ENCODE measurements around the gene TBC1D2.
"Not testable (repeated sequence)": the region's sequence is repeated elsewhere in the genome, so short reads cannot be mapped to it uniquely, and the experiment has no call there.

Gene TBC1D2

DNA sequence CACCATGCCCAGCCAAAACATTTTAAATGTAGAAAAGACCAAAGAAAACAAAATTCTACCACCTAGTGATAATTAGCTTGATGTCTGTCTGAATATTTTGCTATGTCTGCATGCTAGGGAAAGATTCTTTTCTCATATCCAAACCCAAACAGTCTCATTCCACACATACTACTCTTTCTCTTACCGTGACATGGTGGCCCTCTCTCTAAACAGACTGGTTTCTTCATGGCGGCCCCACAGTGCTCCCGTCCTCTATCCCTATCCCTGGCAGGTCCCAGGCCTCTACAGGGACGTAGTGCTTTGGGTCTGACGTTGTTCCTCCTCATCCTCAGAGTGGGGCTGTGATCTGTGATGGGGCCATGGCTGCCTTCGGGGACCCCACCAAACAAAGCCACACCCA is 71.1 kb downstream of the TBC1D2 start:
- Histone ChIP-seq H3K9ac (ENCODE audit: low read depth, low read length) (no peak overlapping the region), H3K27ac (ENCODE audit: low read length) (no peak overlapping the region), H3K36me3 (ENCODE audit: insufficient read depth, low read depth, low read length) (no peaks in the 10 kb centered on the region), H3K27me3 (ENCODE audit: insufficient read depth, low read length) (no peaks in the 10 kb centered on the region), H3K4me3 (ENCODE audit: low read length) (no peak overlapping the region), H3K4me1 (ENCODE audit: insufficient read depth, low read length) (no peaks in the 10 kb centered on the region), H3K9me3 (ENCODE audit: insufficient read depth, low read depth, low read length) (no peaks in the 10 kb centered on the region)

DNA sequence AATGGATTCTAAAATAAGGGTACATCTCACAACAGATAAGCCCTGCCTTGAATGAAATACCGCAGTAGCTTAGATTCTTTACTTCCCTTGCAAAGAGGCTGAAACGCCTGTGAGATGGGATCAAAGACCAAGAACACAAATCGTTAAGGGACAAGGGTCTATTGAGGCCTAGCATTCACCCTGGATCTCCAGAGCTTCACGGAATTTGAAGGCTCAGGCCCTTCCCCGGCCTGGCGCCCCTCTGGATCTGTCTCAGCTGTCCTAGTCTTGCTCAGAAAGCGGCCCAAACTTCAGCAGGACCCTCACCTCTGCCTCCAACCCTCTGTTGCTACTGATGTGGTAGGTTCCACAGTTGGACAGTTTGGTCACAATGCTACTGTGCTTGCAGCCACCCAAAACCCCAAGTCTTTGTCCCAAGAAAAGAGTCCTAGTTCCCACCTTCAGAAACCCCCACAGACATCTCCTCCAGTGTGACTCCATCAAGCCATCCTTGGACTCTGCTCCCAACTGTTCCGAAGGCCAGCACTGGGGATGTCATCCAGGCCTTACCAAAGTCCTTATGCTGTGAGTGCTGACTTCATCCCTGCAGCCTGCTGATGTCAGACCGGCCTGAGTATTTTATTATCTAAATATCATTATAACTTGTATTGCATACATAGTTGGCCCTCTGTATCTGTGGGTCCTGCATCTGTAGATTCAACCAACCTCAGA is 72.4 kb downstream of the TBC1D2 start:
- Histone ChIP-seq H3K36me3 (ENCODE audit: insufficient read depth, low read depth, low read length) (no peaks in the 10 kb centered on the region), H3K4me3 (ENCODE audit: low read length) (no peak overlapping the region), H3K9ac (ENCODE audit: low read depth, low read length) (no peak overlapping the region), H3K9me3 (ENCODE audit: insufficient read depth, low read depth, low read length) (no peaks in the 10 kb centered on the region), H3K4me1 (ENCODE audit: insufficient read depth, low read length) (no peaks in the 10 kb centered on the region), H3K27me3 (ENCODE audit: insufficient read depth, low read length) (no peaks in the 10 kb centered on the region), H3K27ac (ENCODE audit: low read length) (no peak overlapping the region)

GRCh38 chr9:98182069-98182820 is 73.2 kb downstream of the TBC1D2 start:
- no peaks in the 10 kb centered on the region for H3K36me3 ChIP-seq (ENCODE audit: insufficient read depth, low read depth, low read length)
- H3K9ac ChIP-seq (ENCODE audit: low read depth, low read length): no peak overlapping the region
- H3K27ac ChIP-seq (ENCODE audit: low read length): no peak overlapping the region
- no peaks in the 10 kb centered on the region for H3K9me3 ChIP-seq (ENCODE audit: insufficient read depth, low read depth, low read length)
- H3K4me3 ChIP-seq (ENCODE audit: low read length): no peak overlapping the region
- H3K27me3 ChIP-seq (ENCODE audit: insufficient read depth, low read length): no peaks in the 10 kb centered on the region
- no peaks in the 10 kb centered on the region for H3K4me1 ChIP-seq (ENCODE audit: insufficient read depth, low read length)

DNA sequence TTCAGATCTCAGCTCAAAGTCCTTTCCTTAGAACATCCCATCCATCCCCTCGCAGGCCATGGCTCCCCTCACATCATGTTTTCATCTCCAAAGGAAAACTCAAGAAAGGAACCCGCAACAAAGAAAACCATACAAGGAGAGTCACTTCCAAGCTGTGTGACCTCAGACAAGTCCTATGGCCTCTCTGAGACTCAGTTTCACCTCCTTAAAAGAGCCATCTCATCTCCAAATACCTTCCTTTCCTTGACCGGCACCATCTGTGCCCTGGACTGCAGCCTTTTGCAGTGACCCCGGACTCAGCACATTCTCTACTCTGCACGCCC is 73.7 kb downstream of the TBC1D2 start:
- H3K36me3 ChIP-seq (ENCODE audit: insufficient read depth, low read depth, low read length): no peaks in the 10 kb centered on the region
- H3K27ac ChIP-seq (ENCODE audit: low read length): no peak overlapping the region
- H3K27me3 ChIP-seq (ENCODE audit: insufficient read depth, low read length): no peaks in the 10 kb centered on the region
- H3K9me3 ChIP-seq (ENCODE audit: insufficient read depth, low read depth, low read length): no peaks in the 10 kb centered on the region
- no peak overlapping the region for H3K9ac ChIP-seq (ENCODE audit: low read depth, low read length)
- H3K4me1 ChIP-seq (ENCODE audit: insufficient read depth, low read length): no peaks in the 10 kb centered on the region
- H3K4me3 ChIP-seq (ENCODE audit: low read length): no peak overlapping the region

DNA sequence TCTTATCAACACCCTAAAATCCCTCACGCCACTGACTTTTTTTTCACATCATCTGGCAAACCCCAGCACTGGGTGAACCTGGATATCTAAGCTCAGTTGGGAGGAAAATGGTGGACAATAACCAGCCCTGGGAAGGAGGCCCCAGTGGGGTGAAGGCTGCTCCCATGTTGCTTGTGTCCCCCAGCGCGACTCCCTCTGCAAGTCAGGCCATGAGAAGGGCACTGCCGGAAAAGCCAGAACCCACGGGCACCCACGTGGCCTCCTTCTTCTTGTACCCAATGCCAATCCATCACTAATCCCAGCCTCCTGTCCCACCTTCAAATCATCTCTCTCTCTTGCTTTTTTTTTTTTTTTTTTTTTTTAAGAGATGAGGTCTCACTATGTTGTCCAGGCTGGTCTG is 74.5 kb downstream of the TBC1D2 start:
- Histone ChIP-seq H3K27ac (ENCODE audit: low read length) (no peak overlapping the region), H3K27me3 (ENCODE audit: insufficient read depth, low read length) (no peaks in the 10 kb centered on the region), H3K9ac (ENCODE audit: low read depth, low read length) (no peak overlapping the region), H3K4me3 (ENCODE audit: low read length) (no peak overlapping the region), H3K4me1 (ENCODE audit: insufficient read depth, low read length) (no peaks in the 10 kb centered on the region), H3K36me3 (ENCODE audit: insufficient read depth, low read depth, low read length) (no peaks in the 10 kb centered on the region), H3K9me3 (ENCODE audit: insufficient read depth, low read depth, low read length) (no peaks in the 10 kb centered on the region)

DNA sequence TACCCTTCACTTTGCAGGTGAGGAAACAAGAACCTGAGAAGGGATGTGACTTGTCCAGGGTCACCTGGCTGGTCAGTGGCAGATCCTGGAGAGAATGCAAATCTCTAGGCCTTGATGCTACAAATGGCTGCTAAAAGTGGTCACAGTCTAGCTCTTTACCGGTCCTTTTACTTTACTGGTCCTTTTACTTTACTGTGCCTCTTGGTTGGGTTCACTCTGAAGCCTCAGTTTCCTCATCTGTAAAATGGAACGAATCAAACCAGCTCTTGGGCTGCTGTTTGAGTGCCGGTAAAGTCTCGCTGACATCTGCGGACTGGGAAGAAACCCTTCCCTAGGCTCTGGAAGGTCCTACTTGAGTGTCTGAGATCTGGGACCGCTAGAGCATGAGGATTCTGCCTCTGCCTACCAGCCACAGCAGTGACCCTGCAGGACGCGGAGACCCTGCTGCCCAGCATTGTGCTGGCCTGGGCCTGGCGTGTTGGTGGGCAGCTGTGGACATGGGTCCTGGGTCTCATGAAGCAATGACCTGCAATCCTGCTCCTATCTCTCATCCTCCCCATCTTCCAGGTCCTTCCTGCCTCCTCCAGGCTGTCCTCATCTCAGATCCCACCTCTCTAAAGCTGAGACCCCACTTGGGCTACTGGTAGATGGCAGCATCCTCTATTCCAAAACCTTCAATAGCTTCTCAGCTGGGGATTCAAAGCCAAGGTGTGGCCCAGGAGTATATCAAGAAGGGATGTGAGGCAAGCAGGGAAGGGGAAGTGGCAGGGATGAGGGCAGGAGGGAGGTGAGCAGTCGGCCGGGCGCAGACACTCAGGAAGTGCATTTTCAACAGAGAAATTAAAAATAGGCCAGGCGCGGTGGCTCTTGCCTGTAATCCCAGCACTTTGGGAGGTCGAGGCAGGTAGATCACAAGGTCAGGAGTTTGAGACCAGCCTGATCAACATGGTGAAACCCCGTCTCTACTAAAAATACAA is 76.3 kb downstream of the TBC1D2 start:
- H3K27ac ChIP-seq (ENCODE audit: low read length): no peak overlapping the region
- H3K9ac ChIP-seq (ENCODE audit: low read depth, low read length): no peak overlapping the region
- H3K4me3 ChIP-seq (ENCODE audit: low read length): no peak overlapping the region
- no peaks in the 10 kb centered on the region for H3K27me3 ChIP-seq (ENCODE audit: insufficient read depth, low read length)
- H3K4me1 ChIP-seq (ENCODE audit: insufficient read depth, low read length): peaks cover 6% of the 10 kb centered on the region; the same call in 1 of the 2 replicates
- no peaks in the 10 kb centered on the region for H3K9me3 ChIP-seq (ENCODE audit: insufficient read depth, low read depth, low read length)
- H3K36me3 ChIP-seq (ENCODE audit: insufficient read depth, low read depth, low read length): no peaks in the 10 kb centered on the region

DNA sequence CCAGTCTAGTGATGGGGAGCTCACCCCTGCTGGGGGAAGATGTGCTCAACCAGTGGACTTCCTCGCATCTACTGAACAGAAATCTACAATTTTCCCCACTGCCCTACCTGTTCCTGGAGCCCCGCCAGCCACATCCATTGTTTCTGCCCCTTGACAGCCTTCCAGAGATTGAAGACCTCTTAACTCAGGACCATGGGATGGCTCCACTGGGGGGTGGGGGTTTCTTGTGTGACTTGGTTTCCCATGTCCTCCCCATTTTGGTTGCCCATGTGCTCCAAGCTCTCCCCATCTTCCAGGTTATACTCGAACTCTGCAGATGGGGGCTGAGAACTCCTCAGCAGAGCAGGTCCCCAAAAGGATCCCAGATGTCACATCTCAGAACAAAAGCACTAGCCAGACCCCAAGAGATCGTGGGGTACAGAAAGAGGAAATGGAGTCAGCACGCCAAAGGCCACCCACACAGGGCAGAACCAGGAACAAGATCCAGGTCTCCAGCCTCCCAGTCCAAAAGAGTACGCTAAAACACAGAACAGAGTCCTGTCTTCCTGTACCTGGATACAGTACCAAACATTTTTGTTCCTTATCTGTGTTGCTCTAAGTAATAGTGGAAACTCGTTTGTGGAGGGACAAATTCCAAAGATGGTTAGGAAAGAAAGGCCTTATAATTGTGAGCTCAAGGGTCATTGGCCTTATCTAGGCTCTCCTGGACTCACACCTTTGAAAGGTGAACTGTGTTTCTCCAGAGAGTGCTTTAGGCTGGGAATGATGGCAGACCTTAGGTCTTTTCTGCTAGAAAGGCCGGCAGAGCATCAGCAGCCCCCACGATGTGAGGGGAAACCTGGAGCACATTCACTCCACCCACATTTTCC is 78.8 kb downstream of the TBC1D2 start:
- H3K27ac ChIP-seq (ENCODE audit: low read length): no peak overlapping the region

GRCh38 chr9:98175762-98176161 is 79.7 kb downstream of the TBC1D2 start:
- Histone ChIP-seq H3K9me3 (ENCODE audit: insufficient read depth, low read depth, low read length) (no peaks in the 10 kb centered on the region), H3K4me1 (ENCODE audit: insufficient read depth, low read length) (peaks cover 19% of the 10 kb centered on the region; the same call in 1 of the 2 replicates), H3K27me3 (ENCODE audit: insufficient read depth, low read length) (no peaks in the 10 kb centered on the region), H3K36me3 (ENCODE audit: insufficient read depth, low read depth, low read length) (no peaks in the 10 kb centered on the region), H3K27ac (ENCODE audit: low read length) (no peak overlapping the region), H3K4me3 (ENCODE audit: low read length) (no peak overlapping the region; the same call in 1 of the 2 replicates), H3K9ac (ENCODE audit: low read depth, low read length) (no peak overlapping the region)

More for the DNA sequence above, 78.8 kb downstream of the TBC1D2 start:
- Histone ChIP-seq H3K36me3 (ENCODE audit: insufficient read depth, low read depth, low read length) (no peaks in the 10 kb centered on the region), H3K9me3 (ENCODE audit: insufficient read depth, low read depth, low read length) (no peaks in the 10 kb centered on the region), H3K27me3 (ENCODE audit: insufficient read depth, low read length) (no peaks in the 10 kb centered on the region), H3K4me3 (ENCODE audit: low read length) (no peak overlapping the region), H3K4me1 (ENCODE audit: insufficient read depth, low read length) (peaks cover 14% of the 10 kb centered on the region; the same call in 1 of the 2 replicates), H3K9ac (ENCODE audit: low read depth, low read length) (no peak overlapping the region)

- no peak overlapping the region for H3K9ac ChIP-seq (ENCODE audit: low read depth, low read length)
- H3K9me3 ChIP-seq (ENCODE audit: insufficient read depth, low read depth, low read length): no peaks in the 10 kb centered on the region
- no peak overlapping the region; the same call in 1 of the 2 replicates for H3K4me3 ChIP-seq (ENCODE audit: low read length)
- peaks cover 19% of the 10 kb centered on the region; the same call in 1 of the 2 replicates for H3K4me1 ChIP-seq (ENCODE audit: insufficient read depth, low read length)
- H3K27ac ChIP-seq (ENCODE audit: low read length): no peak overlapping the region
- no peaks in the 10 kb centered on the region for H3K27me3 ChIP-seq (ENCODE audit: insufficient read depth, low read length)
- no peaks in the 10 kb centered on the region for H3K36me3 ChIP-seq (ENCODE audit: insufficient read depth, low read depth, low read length)
Measured at GRCh38 chr9:98175028-98175569, 80.3 kb downstream of the TBC1D2 start.

- not testable (repeated sequence) for H3K9ac ChIP-seq (ENCODE audit: low read depth, low read length); H3K36me3 ChIP-seq (ENCODE audit: insufficient read depth, low read depth, low read length); H3K27me3 ChIP-seq (ENCODE audit: insufficient read depth, low read length); H3K4me3 ChIP-seq (ENCODE audit: low read length); H3K27ac ChIP-seq (ENCODE audit: low read length); H3K9me3 ChIP-seq (ENCODE audit: insufficient read depth, low read depth, low read length)
- peaks cover 21% of the 10 kb centered on the region; the same call in 1 of the 2 replicates for H3K4me1 ChIP-seq (ENCODE audit: insufficient read depth, low read length)
Measured at GRCh38 chr9:98174502-98174918, 80.9 kb downstream of the TBC1D2 start.

All from iPS-20b (cell line).